Bone marrow (tissue), 2 donors: Measurements from ENCODE around the gene YWHAQ.

Source experiments
- DNase-seq, 2 donors: peaks; one replicate each; lab custom pipeline; 2025; lab: John Stamatoyannopoulos, UW

Gene YWHAQ

DNA sequence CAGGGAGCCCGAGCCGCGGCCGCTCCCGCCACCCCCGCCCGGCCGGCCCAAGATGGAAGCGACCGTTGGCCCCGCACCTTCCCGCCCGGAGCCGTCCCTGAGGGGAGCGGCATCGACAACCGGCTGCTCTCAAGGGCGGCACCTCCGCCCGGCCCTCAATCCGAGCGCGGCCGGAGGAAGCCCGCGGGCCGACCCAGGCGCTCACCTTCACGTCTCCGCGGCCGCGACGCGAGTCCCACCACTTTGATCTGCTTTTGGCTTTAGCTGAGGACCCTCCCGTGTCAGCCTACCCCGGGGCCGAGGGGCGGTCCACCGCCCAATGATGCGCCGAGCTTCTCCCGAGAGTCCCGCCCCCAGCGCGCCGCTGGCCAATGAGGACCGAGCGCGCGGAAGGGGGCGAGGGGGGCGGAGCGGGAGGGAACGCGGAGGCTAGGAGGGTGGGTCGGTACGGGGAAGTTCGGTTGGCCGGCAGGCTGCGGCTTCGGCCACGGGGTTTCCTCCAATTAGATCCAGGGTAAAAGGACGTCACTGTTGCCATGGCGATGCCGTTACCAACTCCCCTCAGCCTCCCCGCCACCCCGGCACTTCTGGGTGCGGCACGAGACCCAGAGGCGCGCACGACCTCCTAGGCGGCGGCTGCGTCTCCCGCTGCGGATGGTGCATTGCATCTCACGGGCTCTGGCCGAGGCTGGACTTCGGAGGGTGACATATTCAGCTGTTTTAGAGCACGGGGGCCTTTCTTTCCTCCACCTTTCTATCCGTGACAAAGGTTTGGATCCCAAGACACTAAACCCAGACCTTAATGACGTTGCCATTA, at the start of gene YWHAQ:
TSS of gene YWHAQ (minus strand) at position 262 of the 817 bp plus-strand sequence. CDS start 545 bp downstream, outside the sequence.
- peak; percentile 90 to 96 for DNase-seq

DNA sequence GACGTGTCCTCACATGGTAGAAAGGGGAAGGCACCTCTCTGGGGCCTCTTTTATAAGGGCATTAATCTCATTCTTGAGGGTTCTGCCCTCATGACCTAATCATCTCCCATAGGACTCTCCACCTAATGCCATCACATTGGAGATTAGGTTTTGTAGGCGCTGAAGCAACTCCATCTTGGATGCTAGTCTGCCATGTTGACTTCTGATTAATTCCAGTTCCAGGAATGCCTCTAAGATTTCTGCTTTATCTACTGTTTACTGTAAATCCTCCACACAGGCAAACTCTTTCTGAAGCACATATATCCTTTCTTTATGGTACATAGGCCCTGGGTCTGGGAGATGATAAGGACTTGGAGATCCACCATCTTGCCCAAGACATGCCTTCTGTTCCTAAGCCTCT, 49.3 kb upstream of the YWHAQ start:
- DNase-seq: no peak

DNA sequence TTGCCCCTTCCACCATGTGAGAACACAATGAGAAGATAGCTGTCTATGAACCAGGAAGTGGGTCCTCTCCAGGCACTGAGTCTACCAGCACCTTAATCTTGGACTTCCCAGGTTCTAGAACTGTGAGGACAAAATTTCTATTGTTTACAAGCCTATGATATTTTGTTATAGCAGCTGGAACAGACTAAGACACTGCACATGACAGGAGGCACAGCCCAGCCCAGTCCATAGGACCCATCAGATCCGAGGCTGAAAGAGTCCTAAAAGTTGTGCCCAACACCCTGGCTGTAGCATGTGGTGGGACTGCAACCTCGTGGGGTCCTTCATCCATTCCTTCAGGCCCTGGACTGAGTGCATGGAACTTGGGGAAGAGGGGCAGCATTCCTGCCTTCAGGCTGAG, 48.4 kb upstream of the YWHAQ start:
- DNase-seq: no peak

DNA sequence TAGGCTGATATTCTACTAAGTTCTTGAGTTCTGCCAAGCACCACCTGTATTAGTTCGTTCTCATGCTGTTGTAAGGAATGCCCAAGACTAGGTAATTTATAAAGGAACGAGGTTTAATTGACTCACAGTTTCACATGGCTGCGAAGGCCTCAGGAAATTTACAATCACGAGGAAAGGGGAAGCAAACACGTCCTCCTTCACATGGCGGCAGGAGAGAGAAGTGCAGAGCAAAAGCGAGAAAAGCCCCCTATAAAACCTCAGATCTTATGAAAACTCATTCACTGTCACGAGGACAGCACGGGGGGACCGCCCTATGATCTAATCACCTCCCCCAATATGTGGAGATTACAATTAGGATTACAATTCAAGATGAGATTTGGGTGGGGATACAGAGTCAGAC, 47.7 kb upstream of the YWHAQ start:
- no peak for DNase-seq

DNA sequence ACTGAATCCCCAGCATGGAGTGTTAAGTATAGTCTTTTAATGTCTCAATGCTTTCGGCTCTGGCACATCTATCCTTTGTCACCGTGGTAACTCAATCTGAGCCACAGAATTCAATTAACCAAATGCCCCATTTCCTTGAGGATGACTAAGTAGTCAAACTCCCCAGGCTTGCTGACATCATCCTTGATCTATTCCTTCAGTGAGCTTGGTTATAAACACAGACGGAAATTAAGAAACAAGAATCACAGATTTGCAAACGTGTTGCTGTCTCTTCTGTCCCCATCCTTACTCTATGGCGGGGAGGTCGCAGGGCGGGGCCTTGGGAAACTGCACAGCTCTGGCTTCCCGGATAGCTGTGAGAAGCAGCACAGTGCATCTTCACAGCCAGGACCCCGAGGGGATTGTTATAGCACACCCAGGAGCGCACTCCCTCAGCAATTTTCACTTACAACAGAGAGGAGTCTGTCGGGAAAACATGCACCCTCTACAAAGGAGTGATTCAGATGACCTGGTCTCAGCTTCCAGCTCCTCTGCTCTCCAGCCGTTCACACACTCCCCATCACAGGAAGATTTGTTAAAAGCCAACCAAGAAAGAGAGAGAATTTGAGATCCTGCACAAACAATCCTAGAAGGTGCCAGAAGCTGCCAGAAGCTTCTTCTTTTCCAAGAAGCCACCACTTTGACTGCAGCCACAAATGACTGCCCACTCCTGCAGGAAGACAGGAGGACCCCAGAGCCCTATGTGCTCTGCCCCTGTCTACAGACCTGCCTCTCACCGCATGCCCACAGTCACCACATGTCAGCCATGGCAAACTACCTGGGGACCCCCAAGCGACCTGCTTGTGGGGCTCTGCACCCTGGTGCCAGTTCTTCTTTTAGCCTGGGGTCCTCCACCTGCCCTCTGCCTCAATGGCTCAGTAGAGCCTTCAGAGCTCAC, 44.9 kb upstream of the YWHAQ start:
- no peak for DNase-seq

DNA sequence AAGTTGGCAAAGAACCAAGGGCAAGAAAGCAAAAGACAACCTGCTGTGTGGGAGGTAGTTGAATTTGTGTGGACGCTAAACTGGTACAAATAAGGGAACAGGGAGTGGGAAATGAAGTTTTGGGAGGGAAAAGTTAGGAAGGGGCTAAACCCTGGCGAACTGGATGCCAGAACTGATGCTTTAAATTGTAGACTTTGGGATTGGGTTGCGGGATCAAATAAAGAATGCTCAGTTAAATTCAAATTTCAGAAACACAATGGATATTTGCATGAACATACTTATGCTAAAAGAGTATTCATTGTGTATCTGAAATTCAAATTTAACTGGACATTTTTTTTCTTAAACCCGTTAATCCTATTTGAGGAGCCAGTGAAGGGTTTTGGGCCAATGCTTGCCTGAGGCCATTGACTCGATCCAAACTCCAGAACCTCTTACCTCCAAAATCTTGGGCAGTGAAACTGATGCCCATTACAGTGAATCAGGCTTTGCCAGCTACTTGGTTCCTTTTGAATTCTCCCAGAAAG, 44.2 kb upstream of the YWHAQ start:
- no peak for DNase-seq

DNA sequence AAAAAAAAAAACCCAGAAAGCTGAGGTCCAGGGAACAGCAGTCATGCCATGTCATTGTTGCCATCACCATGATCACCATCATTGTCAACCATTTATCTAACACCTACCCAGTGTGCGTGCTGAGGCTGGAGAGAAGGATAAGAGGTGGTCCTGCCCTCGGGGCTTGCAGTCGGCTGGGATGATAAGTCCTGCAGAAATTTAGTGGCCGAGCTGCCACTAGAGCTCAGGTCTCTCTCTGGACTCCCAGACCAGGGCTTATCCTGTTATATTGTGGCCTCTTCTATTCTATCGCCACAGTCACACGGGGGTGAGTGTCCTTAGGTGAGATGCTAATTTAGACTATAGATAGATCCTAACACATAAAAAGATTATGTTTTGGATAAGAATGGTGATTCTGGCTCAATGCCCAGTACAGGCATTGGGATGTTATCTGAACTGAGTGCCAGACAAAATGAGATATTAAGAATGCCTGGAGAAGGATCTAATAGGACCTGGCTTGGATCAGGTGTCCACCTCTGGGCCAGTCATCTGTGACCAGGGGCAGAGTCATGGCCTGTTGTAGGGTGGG, 43.2 kb upstream of the YWHAQ start:
- DNase-seq: no peak

DNA sequence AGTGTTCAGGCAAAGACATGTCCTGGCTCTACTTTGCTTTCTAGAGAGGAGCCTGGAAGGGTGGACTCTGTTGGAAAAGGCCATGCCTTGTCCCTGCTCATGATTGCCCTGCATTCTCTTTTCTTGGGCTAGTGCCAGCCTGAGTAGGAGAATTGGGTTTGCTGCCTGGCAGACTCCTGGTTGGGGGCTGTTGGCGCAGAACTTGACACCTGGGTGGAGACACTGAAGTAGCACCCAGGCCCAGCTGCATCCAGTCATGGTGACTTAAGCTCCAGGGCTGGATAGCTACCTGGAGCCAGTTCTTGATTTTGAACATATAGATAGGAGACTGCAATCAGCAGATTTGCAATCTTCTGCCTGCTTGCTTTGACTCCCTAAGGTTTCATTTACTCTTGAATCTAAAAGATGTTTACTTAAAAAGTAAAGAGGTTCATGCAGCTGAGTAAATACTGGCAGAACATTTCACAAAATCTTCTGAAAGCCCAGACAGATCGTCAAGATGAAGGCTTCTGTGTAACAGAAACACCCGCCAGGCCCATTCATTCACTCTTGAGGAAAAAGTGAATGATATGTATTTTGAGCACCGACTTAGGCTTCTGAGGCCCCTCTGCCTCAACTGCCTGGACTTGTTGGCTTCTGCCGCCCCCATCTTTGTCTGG, 38.0 kb upstream of the YWHAQ start:
- no peak for DNase-seq

DNA sequence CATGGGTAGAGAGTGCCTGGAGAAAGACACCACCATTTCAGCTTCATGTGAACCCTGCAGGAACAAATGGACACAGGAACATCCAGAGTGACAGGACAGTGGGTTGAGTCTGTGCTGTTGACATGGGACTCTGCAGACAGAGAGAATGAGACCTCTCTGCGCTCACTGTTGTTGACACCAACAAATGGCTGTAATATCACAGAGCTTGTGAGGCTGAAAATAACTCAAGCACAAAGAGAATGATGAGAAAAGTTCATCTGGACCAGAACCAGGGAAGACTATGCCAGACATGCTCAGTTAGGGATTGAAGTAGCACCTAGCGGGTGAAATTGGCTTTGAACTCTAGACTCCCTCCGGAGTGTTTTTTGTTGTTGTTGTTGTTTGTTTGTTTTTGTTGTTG, 37.0 kb upstream of the YWHAQ start:
- no peak for DNase-seq

DNA sequence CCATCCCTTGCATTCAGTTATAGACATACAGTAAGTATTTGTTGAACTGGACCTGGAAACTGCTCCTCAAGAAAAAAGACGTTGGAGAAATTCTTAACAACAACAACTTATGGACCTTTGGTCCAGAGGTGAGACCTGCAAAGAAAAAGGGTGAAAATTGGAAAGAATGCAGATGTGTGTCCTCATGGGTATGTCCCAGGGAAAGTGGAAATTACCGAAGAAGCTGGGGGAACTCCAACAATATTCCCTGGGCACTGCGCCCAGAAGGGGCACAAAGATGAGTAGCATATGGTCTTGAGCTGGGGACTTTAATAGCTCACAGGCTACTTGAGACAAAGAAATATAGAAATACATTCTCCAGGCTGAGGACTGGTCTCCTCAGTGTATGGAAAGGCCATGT, 35.5 kb upstream of the YWHAQ start:
- DNase-seq: no peak

DNA sequence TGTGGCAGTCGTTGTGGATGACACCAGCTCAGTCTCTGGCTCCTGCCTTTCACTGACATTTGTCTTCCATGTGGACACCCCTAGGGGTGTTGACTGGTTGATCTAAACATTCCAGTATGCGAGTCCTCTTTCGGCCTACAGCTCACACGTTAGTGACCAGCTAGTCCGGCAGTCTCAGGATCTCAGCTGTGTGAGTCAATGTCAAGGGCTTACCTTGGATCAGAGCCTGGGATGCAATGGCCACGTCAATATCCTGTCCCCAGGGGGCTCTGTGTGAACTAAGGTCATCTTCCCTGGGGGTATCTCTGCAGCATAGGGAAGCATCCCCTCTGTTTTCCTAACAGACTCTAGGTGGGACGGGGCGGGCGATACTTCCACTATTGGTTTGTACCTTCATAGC, 35.1 kb upstream of the YWHAQ start:
- DNase-seq: no peak

DNA sequence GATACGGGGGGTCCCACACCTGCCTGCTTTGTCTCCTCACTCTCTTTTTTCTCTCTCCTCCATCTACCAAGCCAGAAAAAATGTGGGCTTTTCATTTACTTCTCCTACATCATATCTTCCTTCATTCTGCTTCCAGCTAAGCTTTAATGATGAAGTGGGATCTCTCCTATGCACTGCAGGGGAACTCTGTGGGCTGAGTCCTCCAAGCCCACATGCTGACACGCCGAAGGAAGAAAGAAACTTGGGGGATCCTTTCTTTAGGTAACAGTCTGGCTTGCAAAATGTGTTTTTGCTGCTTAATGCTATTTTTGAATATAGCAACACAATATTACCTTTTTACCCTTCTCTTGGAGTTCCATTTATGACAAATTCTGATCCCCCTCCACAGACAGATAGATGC, 33.6 kb upstream of the YWHAQ start:
- DNase-seq: no peak

DNA sequence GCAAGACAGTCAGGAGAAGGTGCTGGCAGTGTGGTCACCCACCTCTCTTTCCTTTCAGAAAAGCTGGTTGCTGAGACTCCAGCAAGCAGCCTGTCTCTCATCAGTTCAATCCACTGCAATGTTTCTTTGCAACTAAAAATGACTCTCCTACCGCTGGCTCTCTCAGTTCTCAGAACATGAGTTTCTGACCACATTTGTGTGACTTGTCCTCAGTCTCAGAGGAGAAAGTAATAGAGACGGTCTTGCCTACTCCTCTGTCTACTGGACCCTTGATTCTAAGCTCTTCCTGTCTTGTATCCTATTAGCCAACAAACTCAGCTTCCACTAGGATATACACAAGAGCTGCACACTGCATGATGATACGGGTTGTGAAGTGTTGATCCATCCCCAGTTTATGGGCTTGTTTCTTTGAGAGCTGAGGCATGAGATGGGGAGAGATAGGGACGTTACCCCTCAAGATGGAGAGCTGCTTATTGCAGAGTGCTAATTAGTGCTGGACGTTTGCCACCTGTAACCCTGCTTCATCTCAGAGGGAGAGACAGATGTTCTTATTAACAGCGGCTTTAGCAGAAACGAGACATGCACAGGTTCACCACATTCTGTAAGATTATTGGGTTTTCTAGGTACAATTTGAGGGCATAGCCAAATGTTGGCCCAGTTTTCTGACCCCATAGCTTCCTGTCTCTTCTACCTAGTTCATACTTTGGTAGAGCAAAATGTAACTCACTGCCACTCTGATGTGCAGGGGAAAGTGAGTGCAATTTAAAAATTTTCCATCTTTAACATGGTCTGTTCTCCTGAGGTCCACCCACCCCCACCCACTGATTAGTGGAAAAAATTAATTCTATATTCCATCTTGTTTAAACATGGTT, 32.4 kb upstream of the YWHAQ start:
- no peak for DNase-seq

DNA sequence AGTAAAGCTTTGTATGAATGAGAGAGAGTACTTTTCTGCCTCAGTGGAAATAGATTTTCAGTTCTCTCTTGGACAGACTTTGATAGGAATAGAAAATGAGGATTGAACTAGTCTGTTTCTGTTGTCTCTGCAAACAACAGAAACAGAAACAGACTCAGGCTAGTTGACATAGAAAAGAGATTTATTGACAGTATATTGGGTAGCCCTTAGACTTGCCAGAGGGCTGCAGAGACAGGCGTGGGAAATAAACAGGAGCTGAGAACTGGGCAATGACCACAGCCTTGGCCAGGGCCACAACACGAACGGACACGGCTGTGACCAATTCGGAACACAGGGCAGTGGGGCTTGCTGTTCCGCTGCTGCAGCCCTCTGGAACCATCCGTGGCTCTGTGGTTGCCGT, 30.5 kb upstream of the YWHAQ start:
- no peak for DNase-seq

DNA sequence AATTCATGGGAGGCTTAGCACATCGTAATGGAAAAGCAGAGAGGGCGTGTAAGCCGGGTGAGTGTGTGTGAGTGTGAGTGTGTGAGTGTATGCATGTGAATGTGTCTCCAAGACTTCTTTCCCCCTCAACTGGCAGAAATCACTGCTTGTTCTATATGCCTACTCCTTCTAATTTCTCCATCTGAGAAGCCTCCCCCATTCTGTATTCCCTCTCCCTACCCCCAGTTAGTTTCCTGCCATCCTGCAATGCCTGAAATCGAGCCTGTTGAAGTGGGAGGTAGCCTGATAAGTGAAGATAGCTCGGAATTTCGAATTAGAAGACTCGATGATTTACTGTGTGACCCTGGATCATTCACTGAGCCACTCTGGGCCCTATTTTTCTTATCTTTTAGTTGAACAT, 30.0 kb upstream of the YWHAQ start:
- DNase-seq: no peak

DNA sequence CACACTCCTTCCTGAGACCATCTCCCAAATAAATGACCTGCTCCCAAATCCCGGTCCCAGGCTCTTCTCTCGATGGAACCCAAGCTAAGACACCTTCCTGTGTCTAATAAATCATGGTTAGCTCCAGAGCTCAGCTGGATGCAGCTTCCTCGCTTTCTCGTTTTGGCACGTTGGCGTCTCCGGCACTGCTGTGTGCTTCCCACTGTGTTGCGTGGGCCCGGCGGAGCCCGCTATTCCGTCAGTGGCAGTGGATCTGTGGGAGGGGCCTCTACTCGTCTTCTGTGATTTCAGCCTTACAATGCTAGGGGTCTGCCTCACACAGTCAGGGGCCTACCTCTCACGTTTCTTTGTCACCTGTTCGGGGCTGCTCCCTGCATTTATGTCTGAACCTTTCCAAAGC, 29.4 kb upstream of the YWHAQ start:
- no peak for DNase-seq

DNA sequence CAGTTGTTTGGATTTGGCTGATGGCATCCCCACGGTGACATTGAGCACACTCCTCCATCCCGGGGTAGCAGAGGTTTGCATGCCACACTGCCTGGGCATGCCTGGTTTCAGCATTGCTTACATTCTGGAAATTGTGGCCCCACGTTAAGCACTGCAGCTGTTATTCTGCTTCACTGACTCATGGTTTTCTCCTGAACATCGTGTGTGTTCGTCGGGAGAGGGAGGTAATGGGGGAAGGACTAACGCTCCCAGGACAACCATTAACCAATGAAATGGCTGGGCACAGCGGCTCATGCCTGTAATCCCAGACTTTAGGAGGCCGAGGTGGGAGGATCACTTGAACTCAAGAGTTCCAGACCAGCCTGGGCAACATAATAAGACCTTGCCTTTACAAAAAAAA, 28.2 kb upstream of the YWHAQ start:
- no peak for DNase-seq

DNA sequence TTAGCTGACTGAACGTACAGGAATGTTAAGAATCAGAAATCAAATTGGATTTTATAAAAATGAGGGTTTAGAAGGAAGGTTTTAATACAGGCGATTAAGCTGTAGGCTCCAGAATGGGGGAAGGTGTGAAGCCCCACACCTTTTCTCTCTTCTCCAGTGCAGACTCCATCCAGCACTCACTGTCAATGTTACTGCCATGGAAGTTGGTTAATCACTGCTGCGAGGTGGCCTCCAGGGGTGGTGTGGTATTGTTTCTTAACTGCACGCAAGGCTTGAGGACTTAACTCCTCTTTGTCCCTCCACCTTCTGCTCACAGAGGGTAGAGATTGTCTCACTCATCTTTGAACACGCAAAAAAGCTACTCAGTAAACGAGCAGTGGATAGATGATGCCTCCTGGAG, 26.9 kb upstream of the YWHAQ start:
- no peak for DNase-seq

DNA sequence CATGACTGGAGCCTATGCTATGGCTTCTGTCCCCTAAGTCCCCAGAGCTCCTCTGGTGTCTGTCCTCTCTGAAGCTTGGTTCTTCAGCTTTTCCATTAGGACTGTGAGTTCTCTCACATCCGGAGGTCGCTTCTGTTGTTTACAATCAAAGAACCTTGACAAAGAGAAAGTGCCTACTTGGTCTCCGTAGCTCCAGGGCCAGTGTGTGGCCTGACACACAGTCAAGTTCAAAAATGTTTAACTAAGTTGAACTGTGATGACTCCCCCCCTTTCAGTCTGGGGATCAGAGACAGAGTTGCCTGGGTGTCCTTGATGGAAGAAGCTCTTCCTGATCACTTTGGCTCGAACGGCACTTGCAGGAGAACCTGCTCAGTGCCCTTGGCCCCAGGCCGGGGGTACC, 26.3 kb upstream of the YWHAQ start:
- no peak for DNase-seq

DNA sequence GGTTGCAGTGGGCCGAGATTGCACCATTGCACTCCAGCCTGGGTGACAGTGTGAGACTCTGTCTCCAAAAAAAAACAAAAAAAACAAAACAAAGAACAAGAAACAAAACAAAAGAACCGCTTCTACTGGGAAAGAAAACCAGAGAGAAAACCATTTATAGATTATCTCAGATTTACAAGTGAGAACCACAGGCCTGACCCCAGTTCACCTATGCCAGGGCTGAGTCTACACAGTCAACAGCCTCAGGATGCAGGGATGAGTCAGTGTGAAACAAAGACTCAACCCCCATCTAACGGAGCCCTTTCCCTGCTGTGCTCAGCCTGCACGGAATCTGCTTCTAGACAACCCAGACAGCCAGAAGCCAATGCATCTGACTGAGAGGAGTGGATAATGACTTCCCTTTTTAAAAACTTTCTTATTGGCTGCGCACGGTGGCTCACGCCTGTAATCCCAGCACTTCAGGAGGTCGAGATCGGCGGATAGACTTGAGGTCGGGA, 25.5 kb upstream of the YWHAQ start:
- no peak for DNase-seq
